Measurements from ENCODE around the gene TIGAR.
A peak's percentile ranks its signal among the peaks of the same experiment; 100 is the strongest.

Gene TIGAR

DNA sequence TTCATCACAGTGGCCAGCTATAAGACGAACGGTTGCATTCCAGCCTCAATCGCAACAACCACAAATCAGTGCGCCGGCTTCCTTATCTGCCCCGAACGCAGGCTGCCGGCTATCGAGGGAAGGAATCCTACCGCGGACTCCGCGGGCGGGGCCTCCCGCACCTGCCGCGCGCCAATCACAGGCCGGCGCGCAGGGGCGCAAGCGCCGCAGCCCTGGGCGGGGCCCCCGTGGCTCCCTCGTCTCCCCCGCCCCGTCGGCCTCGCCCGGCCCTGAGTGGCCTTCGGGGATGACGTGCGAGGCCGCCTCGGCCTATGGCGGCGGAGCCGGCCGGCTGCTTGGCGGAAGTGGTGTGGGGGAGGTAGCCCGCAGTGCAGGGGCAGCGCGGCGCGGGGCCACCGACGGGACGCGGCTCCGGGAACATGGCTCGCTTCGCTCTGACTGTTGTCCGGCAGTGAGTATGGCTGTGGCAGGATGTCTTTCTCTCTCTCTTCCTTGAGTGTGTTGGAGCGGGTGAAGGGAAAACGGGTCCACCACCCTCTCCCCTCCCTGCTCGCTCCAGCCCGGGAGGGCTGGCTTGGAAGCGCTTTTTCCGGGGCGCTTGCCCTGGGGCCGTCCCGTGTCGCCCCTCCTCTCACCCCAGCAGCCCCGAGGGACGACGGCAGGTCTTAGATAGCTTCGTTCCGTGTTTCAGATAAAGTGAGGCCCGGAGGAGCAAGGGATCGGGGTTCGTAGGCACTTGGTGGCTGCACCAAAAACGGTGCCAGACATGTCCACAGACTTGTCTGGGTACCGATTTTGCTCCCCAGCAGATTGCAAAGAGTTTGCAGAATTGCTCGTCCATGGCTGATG is at the start of gene TIGAR:
TIGAR (plus strand) TSS at position 361 of the 849 bp plus-strand sequence; CDS start at position 420, 59 bp downstream.
- peak; percentile 92 for DNase-seq

GRCh38 chr12:4271717-4272423 is 49.1 kb upstream of the TIGAR start:
- no peak for DNase-seq

GRCh38 chr12:4272424-4273272 is 48.4 kb upstream of the TIGAR start:
- DNase-seq = no peak

- DNase-seq = no peak
Observed at GRCh38 chr12:4273273-4273651, 47.8 kb upstream of the TIGAR start.

GRCh38 chr12:4273652-4274395 is 47.2 kb upstream of the TIGAR start, which contains the start of gene CCND2:
Gene CCND2, plus strand, starts transcription at chr12:4273762. Its CDS starts 279 bp downstream, at chr12:4274041.
- DNase-seq = peak; percentile 10

DNA sequence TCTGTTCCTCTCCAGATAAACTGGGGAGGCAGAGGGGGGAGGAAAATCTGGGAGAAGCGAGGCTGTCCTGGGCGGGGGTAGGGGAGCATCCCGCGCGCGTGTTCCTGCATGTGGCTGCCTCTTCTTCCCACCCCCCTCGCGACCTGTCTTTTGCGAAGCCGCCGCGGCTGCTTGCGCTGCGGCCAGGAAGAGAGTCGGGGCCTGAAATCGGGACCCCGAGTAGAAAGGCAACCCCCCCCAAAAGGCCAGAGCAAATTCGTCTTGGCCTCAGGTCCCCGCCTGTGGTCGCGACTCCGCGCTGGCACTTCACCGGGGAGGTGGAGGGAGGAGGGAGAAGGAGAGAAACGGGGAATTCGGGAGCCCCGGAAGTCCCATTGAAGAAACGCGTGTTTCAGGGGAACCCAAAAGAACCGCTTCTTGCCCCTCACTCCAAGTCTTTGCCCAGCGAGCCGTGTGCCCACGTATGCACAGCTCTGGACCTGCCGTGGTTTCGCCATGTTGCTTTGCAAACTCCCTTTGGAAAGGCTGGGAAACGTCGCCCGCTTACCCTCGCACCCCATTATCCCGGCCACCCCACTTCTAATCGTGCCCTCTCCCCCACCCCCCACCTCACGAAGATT is 46.5 kb upstream of the TIGAR start:
- DNase-seq = no peak

DNA sequence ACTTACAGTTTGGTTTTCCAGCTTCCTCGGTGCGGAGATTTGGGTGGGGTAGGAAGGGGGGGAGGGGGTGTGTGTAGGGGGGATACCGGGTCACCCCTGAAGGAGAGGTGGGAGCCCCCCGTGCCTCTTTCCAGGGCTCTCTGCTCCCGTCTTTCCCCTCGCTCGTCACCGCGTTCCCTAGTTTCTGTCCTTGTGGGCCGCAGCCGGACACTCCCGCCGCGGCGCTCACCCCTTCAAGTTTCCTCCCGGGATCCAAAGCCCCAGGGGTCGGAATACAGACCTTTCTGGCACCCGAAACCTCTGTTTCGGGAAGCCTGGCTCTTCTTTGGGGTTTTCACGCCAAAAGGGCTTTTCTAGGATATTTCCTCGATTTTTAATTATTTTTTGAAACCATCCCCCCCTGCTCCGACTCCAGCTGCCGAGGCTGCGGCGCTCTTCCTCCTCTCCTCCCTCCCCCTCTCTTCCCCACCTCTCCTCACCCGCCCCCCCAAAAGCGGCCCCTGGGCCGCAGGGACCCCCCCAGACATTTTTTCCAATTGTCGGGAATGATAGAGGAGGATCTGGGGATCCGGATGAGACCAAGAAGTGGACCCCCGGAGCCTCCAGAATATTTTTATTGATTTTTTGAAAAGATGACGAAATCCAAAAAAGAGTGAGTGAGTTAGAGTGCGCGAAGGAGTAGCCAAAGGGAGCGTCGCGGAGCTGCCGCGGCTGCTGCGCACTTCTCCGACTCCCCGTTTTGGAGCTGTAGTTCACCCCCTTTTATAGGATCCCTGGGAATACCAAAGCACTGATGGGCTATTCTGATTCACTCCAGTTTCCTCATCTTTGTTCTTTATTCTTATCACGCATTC is 45.8 kb upstream of the TIGAR start:
- DNase-seq = no peak

- DNase-seq = no peak
Observed at GRCh38 chr12:4275870-4276301, 45.1 kb upstream of the TIGAR start.

DNA sequence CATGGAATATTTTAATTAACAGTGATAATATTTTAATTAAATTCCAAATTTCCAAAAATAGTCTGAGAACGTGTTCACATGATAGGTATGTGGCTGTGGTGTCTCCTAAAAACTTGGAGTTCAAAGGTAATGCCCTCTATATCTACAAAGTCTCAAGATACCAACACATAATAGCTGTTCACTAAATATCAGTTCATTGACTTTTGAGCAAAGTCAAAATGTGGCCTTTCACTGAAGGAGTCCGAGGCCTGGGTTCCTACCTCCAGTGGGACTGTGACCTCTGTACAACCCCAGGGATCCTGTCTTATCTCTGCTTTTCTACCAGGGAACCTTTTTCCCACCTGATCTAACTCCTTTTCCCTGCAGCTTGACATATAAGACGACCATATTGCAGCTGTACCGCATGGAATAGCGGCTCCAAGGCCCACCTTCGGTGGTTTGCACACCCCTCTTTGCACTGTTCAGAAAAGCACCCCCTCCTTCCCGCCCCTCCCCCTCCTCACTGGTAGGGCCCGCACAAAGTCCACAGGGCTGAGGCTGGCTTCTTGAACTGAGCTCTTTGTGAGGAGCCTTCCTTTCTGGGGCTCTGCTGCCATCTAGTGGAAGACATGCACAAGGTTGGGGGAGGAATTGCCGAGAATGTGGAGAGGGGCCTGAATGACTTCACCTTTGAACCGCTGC is 44.3 kb upstream of the TIGAR start:
- peak; percentile 69 for DNase-seq

- DNase-seq = no peak
Observed at GRCh38 chr12:4277205-4277543, 43.8 kb upstream of the TIGAR start.

DNA sequence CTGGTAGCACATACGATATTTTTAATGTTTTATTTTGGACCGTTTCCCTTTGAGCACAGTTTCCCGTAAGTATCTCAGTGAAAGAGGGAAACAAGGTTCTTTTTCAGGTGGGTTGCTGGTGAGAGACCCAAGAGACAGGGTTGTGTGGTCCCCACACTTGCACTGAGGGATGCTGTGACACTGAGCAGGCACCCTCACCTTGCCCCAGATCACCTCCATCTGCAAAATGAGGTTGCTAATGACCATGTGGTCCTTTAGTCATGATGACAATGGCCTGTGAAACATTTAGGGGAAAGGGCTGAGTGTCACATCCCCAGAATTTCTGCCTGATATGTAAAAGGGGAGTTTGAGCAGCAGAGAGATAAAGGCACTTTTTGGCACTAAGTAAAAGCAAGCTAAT is 43.2 kb upstream of the TIGAR start:
- no peak for DNase-seq

GRCh38 chr12:4278329-4279197 is 42.5 kb upstream of the TIGAR start:
- DNase-seq = no peak

GRCh38 chr12:4279198-4279690 is 41.8 kb upstream of the TIGAR start:
- no peak for DNase-seq

GRCh38 chr12:4280351-4281163 is 40.5 kb upstream of the TIGAR start:
- DNase-seq = no peak

GRCh38 chr12:4281173-4281654 is 39.8 kb upstream of the TIGAR start:
- DNase-seq = no peak

- DNase-seq = no peak
Observed at GRCh38 chr12:4282103-4282891, 38.7 kb upstream of the TIGAR start.

- DNase-seq = no peak
Observed at GRCh38 chr12:4282892-4283511, 38.0 kb upstream of the TIGAR start.

Data from NCI-H1092 treated with DMSO at 0.1 percent for 48 hours (cell line).